Effector CD4-positive, alpha-beta T cell (primary cell): ENCODE measurements around the gene CACNA1B.

Source experiments
- DNase-seq: peaks from one replicate; pipeline ENCODE4 v3.0.0-alpha.2; 2020

CACNA1B gene

DNA sequence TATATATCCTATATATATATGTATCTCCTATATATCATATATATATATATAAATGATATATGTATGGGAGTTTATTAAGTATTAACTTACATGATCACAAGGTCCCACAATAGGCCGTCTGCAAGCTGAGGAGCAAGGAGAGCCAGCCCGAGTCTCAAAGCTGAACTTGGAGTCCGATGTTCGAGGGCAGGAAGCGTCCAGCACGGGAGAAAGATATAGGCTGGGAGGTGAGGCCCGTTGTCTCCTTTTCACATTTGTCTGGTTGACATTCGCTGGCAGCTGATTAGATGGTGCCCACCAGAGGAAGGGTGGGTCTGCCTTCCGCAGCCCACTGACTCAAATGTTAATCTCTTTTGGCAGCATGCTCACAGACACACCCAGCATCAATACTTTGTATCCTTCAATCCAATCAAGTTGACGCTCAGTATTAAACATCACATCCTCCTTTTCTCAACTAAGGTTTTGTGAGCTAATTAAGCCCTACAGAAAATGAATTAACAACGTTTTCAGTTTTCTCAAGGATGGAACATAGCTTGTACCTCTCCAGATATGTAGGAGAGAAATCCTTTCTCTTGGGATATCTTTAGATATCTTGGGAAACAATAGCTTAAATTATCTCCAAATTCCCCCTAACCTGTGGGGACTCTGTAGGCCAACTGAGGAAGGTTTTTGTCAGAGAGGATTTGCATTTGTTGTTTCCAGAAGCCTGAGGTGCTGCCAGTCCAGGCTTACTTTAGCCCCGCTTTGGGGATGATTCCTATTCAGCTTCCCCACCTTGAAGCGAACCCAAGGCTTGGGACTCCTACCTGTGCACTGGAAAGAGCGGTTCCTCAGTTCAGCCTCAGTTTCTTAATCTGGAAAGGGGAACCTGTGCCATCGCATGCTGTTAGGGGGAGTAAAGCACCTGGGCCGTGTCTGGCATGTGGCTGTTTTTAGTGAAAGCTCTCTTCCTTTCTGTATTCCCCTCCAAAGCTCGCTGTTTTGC lies 163.2 kb downstream of the CACNA1B start:
- DNase-seq, result no peak

DNA sequence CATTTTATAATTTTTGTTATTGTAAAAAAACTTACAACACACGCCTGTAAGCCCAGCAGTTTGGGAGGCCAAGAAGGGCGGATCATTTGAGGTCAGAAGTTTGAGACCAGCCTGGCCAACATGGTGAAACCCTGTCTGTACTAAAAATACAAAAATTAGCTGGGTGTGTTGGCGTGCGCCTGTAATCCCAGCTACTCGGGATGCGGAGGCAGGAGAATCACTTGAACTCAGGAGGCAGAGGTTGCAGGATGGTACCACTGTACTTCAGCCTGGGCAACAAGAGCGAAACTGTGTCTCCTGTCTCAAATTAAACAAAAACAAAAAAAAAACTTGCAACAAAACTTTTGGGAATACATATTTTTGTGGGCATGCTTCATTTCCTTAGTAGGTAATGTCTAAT lies 164.6 kb downstream of the CACNA1B start:
- no peak for DNase-seq

DNA sequence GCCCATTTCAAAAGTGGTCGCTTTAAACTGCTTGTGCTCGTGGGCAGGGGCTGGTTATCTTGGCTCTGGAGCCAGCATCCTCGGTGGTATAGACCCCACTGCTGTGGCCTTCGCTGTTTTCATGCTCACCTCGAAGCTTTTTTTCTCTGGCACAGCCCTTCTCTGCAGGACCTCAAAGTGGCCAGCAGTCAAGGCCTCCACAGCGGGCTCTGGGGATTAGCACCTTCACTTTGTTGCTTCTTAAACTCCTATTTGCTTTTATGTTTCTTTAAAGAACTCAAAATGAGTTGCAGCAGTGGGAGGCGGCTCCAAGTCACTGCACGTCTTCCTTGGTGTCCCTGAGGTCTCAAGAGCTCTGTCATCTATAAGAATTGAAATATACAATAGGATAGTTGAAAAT lies 165.1 kb downstream of the CACNA1B start:
- no peak for DNase-seq

DNA sequence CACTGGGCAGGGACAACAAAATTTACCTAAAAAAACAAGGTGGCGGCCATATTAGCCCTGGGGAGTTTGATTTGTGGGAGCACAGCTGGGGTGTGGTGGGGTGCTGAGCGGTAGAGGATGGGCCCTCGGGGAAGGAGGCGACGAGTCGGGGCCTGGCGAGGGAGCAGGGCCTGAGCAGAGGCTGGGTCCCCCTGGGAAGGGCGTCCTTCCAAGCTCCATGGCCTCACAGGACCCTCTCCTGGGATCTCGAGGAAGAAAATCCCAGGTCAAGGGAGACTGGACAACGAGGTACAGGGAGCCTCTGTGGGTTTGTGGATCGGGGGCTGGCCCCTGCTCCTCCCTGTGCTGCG lies 165.5 kb downstream of the CACNA1B start:
- no peak for DNase-seq

DNA sequence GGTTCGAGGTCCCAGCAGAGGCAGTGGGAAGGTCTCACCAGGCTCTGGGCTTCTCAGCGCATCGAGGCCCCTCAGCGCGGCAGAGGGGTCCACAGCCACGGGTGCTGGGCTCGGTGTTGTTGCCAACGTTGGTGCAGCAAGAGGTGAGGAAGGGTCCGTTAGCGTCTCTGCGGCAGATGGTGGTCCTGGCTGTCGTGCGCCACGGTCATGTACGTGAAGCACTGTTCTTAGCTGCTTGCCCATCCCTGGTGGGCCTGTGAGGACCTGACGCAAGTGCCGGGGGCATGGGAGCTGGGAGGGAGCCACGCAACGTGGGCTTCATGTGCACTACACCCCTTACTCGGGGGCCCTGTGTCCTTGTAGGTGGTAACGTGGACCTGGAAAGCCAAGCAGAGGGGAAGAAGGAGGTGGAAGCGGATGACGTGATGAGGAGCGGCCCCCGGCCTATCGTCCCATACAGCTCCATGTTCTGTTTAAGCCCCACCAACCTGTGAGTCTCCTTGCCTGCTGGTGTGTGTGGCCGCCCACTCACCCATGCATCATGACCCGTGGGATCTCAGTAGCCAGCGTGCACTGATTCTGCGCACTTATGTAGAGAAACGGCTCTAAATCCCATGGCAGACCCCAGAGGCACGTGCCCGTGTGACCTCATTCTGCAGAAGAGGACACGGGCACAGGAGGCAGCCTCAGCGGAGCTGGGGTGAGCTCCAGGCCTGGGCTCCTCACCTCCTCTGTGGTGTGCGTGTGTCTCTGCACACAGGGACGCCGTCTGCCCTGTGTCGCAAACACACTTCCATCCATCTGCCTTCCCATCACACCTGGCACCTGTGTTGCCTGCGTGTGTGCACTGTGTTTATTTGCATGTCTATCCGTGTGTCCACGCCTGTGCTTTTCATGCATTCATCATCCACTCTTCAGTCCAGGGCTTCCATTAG lies 166.1 kb downstream of the CACNA1B start:
- no peak for DNase-seq

DNA sequence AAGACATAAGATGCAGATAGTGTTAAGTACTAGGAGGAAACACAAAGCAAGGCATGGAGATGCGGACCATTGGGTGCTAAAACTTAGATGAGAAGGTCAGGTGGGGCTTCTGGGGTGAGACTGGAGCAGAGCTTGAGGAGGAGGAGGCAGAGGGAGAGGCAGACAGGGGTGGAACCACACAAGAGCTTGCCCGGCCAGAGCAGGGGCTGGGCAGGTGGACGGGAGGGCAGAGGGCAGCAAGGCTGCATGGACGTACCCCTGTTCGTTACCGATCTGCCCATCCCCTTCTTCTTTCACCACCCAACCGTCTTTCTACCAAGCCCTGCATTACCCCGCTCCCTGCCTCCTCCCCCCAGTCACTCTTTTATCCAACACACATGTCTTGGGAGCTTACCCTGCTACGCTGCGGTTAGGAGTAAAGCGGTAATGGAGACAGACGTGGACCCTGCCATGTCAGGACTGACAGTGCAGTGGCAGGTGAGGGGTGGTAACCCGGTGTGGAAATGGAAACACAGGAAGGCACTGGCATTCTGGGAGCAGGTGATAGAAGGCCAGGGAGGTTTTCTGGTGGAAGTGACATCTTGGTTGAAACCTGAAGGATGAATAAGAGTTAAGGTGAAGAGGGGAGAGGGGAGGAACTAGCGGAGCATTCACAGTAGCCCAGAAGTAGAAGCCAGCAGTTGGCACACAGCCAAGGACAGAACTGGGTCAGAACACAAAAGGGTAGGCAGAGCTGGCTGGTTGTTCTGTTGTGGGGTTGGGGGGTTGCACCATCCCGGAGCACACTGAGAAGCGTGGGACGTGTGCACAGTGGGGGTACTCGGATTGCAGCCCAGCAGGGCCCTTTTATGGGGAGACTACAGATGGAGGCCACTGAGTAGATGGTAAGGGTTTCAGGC lies 167.2 kb downstream of the CACNA1B start:
- DNase-seq, result no peak

DNA sequence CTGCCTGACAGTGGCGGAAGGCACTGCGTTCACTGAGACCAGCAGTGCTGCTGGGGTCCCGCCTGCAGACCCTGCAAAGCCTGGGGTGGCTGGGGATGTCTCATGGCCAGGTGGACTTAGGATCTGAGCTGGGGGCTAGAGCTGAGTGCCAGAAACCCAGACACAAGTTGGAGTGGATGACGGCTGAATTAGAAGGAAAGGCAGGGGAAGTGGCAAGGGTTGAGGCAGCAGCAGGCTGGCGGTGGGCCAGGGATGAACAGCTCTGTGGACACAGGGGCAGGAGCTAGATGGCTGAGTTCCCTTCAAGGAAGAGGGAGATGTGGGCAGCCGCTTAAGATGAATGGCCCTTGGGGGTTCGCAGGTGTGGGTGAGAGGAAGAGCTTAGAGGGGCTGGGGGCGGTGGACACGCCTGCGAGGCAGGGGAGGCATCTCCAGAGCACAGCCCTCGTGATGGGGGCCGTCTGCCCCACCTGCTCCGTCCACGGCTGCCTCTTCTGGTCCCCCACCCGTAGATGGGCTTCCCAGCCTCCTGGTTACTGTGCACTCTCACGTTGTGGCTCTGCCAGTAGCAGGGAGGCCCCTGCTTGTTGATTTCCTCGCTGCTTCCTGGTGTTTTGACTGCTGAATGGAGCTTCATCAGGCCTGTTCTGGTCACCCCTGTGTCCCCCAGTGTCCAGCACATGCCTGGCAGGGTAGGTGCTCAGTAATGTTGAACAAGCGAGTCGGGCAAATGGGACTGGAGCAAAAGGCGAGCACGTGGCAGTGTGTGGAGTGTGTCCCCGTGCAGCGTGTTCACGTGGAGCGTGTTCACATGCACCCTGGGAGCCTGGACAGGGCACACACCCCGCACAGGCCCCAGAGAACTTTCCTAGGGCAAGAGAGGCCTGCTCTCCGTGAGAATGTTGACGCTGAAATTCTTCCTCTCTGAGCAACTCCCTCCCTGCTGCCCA lies 168.2 kb downstream of the CACNA1B start:
- no peak for DNase-seq

DNA sequence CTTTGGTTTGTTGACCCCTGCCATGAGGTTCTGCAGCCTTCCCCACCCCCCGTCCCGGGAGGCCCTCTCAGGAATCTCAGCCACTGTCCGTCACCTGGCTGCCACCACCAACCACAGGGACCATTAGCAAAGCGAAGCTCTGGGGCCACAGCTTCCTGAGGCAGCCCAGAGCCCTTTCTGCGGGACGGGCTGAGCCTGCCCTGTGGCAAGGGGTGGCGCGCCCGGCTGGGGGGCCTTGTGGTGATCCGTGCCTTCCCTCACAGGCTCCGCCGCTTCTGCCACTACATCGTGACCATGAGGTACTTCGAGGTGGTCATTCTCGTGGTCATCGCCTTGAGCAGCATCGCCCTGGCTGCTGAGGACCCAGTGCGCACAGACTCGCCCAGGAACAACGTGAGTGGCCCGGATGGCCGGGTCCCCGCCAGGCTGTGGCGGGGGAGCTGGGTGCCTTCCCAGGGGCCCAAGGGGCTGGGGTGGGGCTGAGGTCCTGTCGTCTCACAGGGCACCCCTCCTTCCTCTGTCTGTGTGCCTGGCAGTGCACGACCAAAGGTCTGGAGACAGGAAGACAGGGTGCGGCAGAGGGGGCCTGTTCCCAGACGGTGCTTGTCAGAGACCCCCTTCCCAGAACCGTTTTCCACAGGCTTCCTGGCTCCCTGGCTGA lies 169.2 kb downstream of the CACNA1B start:
- no peak for DNase-seq

DNA sequence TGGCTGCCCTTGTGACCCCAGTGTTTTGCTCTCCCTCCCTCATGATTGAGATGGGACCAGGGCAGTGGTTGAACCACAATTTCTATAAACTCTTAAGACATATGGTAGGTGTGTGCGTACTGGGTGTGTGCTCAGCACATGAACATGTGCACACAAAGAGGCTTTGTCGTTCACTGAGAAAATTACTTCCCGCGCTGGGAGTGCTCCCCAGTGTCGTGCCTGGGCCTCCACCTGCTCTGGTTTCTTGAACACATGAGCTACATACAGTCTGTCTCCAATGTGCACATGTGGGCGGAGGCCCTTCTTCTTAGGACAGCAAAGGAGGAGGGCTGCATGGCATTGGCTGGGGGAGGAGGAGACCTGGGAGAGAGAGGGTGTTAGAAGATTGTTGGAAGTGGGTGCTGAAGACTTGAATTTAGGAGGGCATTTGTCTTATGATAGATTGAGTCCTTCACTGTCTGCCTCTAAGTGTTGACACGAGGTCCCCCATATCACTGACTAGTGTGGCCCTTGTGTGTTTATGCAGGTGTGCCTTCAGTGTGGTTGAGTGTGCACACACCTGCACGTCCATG lies 170.0 kb downstream of the CACNA1B start:
- DNase-seq, result no peak

DNA sequence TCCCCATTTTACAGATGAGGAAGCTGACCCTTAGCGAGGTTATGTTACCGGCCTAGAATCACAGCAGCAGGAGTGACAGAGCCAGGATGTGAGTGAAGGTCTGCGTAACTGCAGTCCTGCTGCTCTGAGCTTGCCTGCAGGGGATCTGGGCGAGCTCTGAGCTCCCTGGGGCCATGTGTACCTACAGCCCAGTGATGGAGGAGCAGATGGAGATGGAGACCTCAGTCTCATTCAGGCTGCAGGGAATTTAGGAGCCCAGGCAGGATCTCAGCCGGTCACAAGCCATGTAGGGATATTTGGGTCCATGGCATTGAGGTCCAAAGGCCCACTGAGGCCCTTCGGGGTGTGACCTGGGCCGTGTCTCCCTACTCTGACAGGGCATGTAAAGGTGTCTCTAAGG lies 170.6 kb downstream of the CACNA1B start:
- DNase-seq, result no peak

DNA sequence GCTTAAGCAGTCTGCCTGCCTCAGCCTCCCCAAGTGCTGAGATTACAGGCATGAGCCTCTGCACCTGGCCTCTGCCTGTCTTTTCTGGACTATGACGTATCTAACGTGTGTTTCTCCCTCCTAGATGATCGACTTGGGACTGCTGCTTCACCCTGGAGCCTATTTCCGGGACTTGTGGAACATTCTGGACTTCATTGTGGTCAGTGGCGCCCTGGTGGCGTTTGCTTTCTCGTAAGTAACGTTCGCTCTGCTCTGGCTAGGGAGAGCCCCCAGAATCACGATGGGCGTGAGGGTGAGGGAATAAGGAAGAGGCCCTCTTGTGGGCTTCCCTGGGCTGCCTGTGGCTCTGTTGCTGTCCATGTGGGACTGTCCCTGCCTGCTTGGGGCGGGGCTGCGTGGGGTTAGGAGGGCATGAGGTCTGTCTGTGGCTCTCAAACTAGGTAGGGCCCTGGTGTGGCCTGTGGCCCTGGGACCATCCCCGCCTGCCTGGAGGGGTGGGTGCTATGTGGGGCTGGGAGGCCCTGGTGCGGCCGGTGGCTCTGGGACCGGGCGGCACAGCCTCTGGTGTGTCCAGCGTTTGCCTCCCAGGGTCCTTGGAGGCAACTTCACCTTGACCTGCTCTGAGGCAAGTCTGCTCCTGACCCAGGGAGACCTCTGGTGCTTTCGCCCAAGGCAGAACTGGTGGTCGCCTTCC lies 171.7 kb downstream of the CACNA1B start:
- DNase-seq, result no peak

DNA sequence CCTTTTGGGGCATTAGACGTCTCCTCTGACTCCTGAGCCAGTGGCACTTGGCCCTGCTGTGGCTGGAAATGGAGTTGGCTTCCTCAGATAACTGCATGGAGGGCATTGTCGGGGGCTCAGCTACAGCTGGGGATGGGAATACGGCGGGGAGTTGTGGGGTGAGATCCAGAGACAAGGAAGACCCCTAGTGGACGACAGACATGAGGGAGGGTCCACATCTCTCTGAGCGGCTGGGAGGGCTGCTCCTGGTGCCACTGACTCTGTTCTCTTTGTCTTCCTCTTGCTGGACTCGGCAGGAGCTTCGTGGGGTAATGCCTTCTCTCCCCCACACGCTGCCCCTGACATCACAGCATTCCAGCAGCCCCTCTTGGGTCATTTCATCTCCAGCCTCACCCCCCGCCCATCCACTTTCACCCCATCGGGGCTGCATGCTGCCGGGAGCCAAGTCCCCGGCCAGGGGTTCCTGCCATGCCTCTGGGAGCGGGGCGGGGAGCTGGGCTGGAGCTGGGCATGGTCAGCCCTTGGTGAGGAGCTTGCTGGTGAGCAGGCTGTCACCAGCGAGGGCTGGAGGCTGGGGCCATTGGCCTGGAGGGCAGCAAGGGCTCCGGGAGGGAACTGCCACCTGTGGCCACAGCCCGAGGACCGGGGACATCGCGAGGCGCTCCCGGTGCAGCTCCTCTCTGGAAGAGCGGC lies 172.3 kb downstream of the CACNA1B start:
- DNase-seq, result no peak

DNA sequence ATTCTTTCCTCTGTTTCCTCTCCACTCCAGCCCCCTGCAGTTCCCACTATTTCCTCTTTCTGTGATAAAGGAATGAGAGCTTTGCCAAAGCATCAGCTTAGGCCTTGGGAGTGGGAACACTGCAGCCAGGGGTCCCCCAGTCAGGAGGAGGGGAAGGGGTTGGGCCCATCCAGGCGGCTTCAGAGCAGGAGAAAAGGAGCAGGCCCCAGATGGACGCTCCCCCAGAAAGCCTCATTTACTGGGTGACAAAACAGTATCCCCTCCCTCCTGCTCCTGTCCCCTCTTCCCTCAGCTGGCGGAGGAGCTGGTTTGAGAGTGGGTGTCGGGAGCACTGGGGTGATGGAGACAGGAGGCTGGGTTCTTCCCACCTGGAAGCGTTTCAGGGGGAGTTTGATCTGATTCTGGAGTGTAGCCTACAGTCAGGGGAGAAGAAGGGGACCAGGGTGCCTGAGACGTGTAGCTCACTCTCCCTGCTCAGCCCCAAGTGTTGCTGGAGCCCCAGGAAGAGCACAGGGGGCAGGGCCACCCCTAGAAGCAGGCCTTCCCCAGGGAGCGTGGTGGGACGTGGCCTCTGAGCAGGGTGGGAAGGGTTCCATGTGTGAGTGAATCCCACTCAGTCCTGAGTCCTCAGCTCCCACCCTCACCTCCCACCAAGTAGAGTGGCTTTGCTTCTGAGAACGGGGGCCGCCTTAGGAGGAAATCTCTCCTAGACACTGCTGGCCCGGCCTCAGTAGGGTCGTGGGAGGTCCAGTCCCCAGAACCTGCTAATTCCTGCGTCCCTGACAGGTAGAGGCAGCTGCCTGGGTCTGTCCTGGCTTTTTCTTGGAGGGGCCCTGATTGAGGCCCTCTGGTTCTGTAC lies 173.1 kb downstream of the CACNA1B start:
- no peak for DNase-seq

DNA sequence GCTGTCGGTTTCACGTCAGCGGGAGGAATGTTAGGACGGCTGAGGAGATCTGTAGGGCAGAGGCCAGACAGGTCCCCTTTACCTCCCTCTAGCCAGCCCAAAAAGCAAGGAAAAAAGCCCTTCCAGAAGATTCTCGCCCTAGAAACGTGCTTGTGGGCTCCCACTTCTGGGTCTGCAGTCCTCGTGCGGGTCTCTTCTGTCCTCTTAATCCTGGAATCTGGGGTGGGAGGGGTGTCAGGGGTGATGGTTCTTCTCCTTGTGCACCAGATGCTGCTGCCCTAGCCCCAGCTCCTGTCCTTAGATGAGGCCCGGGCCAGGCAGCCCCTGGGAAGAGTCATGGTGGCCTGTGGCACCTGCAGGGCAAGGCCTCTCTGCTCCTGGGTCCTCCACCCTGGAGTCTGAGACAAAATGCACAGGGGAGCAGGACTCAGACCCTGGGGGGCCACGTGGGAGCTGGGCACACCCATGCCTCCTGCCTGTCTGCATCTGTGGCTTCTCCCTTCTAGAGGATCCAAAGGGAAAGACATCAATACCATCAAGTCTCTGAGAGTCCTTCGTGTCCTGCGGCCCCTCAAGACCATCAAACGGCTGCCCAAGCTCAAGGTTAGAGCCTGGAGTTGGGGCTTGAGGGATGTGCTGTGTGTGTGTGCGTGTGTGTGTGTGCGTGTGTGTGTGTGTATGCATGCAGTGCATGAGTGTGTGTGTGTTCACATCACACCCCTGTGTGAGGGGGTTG lies 174.2 kb downstream of the CACNA1B start:
- DNase-seq, result no peak

DNA sequence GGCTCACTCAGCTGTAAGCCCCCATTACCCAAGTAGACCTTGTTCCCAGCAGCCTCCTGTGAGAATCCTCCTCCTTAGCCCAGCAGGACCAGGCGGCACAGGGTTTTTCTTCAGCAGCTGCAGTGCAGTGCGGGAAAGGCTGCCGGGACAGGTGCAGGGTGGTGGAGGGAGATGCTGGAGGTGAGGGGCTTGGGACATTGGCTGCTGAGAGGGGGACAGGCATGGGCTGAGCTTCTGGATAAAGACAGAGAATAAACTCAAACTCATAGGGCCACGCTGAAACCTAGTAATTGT lies 174.7 kb downstream of the CACNA1B start:
- DNase-seq, result no peak

DNA sequence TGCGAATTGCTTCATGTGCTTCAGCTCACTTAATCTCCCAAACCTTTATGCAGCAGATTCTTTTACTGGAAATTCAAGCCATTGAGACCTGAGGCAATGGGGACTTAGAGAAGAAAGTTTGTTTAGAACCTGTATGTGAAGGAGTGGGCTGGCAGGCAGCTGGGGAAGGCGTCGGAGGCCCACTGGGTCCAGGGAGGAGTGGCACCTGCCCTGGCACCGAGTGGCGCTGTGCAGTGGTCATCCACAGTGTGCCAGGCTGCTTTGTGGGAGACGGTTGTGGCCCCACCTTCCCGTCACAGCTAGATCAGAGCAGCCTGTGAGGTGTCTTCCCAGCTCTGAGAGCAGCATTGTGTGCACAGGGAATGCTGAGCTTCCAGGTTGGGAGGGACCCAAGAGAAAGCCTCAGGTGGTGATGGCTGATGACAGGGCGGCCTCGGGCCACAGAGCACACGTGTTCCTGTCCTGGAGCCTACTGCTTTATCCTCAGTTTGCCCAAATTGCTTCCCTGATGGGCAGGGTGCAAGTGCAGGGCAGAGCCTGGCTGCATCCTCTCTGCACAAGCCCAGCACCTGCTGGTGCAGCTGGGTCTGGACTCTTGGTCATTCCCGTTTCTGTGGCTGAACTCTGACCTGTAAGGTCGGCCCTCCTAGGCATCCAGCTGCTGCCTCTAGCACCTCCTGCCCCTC lies 175.2 kb downstream of the CACNA1B start:
- no peak for DNase-seq

DNA sequence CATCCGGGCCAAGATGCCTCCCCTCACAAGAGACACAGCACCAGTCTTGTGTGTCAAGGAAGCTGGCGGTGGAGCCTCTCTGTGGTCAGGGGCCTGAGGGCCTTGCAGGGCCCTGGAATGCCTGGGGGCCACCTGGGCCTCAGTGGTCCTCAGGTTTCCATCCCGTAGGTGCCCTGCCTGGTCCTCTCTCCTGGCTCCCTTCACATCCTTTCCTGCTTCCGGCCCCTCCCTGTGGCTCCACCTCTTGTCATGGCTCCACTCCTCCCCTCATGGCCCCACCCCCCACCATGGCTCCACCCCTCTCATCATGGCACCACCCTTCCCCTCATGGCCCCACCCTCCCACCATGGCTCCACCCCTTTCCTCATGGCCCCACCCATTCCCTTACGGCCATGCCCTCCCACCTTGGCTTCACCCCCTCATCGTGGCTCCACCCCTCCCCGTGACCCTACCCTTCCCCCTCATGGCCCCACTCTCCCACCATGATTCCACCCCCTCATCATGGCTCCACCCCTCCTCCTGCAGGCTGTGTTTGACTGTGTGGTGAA lies 175.8 kb downstream of the CACNA1B start:
- no peak for DNase-seq
